OCI-LY3 (cell line): ENCODE measurements around the gene DENND1A.

Experiments used
- H2AFZ ChIP-seq: fragments of 200-600, 300-600 bp; shearing (Covaris generic); 2 replicates; pipeline ENCODE4 v1.6.0; 2014; ENCODE audit warnings: antibody characterized with exemption, low read depth, low read length
- H3K27ac ChIP-seq: fragments of 200-600, 300-600 bp; sonication (generic); 2 replicates; pipeline ENCODE4 v1.5.1; 2014; ENCODE audit warnings: mild to moderate bottlenecking, low read length, moderate library complexity, mixed read lengths
- H3K27me3 ChIP-seq: fragments of 200-600, 300-600 bp; sonication (generic); 2 replicates; pipeline ENCODE4 v1.6.1; 2014; ENCODE audit warnings: low read depth, low read length, mixed read lengths
- H3K36me3 ChIP-seq: fragments of 200-600, 300-600 bp; sonication (generic); replicated peaks from 2 replicates; pipeline ENCODE3; 2014; ENCODE audit warnings: low read depth, low read length, mixed read lengths
- H3K4me1 ChIP-seq: fragments of 300-600, 200-600 bp; sonication (generic); 2 replicates; pipeline ENCODE4 v1.6.1; 2014; ENCODE audit warnings: low read length, mixed read lengths
- H3K4me2 ChIP-seq: fragments of 200-600, 300-600 bp; sonication (generic); 2 replicates; pipeline ENCODE4 v1.6.1; 2014; ENCODE audit warnings: low read length, mixed read lengths
- H3K4me3 ChIP-seq: fragments of 300-600, 200-600 bp; sonication (generic); 2 replicates; pipeline ENCODE4 v1.5.1; 2014; ENCODE audit warnings: antibody characterized with exemption, mild to moderate bottlenecking, low read length, moderate library complexity
- H3K79me2 ChIP-seq: fragments of 300-600, 200-600 bp; shearing (Covaris generic); 2 replicates; pipeline ENCODE4 v1.6.1; 2014; ENCODE audit warnings: mild to moderate bottlenecking, low read length, mixed read lengths
- H3K9ac ChIP-seq: fragments of 300-600, 200-600 bp; shearing (Covaris generic); 2 replicates; pipeline ENCODE4 v1.6.0; 2014; ENCODE audit warnings: mild to moderate bottlenecking, low read length, moderate library complexity
- H3K9me3 ChIP-seq: fragments of 200-600, 300-600 bp; shearing (Covaris generic); 2 replicates; pipeline ENCODE4 v1.6.1; 2014; ENCODE audit warnings: low read length, mixed read lengths; ENCODE audit not compliant: insufficient read depth
- H4K20me1 ChIP-seq: fragments of 200-600, 300-600 bp; sonication (generic); 2 replicates; pipeline ENCODE4 v1.6.1; 2016; ENCODE audit warnings: low read length, mixed read lengths; ENCODE audit not compliant: insufficient read depth
- EZH2phosphoT487 ChIP-seq: fragments of 200-600 bp; shearing (Covaris generic); IDR thresholded peaks from 2 replicates; pipeline ENCODE4 v1.6.1; 2018; ENCODE audit warnings: antibody characterized with exemption, mixed run types, low read depth
- TF ChIP-seq, protein P1 (sequence below): fragments of 200-600, 300-600 bp; sonication (generic); IDR thresholded peaks from 2 replicates; pipeline ENCODE4 v1.5.1; 2014; ENCODE audit warnings: antibody characterized with exemption, low read length, low read depth

Gene DENND1A

DNA sequence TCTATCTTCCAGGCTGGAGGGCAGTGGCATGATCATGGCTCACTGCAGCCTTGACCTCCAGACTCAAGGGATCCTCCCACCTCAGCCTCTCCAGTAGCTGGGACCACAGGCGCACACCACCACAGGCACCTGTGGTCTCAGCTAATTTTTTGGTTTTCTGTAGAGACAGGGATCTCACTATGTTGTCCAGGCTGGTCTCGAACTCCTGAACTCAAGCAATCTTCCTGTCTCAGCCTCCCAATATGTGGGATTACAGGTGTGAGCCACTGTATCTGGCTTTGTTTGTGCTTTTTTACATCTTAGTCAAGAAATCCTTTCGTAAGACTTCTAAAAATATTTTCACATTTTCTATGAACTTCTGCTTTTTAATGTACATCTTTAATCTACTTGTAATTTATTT, 116.9 kb downstream of the DENND1A start:
- Histone ChIP-seq H2AFZ (no peak overlapping the region), H3K27ac (no peak overlapping the region), H3K4me2 (no peak overlapping the region), H3K4me1 (no peaks in the 10 kb centered on the region), H3K36me3 (no peaks in the 10 kb centered on the region), H3K9ac (no peak overlapping the region), H3K79me2 (peaks cover 31% of the 10 kb centered on the region), H4K20me1 (peaks cover 58% of the 10 kb centered on the region), H3K9me3 (no peaks in the 10 kb centered on the region), H3K4me3 (no peak overlapping the region), H3K27me3 (no peaks in the 10 kb centered on the region)
- TF ChIP-seq, protein P1, sequence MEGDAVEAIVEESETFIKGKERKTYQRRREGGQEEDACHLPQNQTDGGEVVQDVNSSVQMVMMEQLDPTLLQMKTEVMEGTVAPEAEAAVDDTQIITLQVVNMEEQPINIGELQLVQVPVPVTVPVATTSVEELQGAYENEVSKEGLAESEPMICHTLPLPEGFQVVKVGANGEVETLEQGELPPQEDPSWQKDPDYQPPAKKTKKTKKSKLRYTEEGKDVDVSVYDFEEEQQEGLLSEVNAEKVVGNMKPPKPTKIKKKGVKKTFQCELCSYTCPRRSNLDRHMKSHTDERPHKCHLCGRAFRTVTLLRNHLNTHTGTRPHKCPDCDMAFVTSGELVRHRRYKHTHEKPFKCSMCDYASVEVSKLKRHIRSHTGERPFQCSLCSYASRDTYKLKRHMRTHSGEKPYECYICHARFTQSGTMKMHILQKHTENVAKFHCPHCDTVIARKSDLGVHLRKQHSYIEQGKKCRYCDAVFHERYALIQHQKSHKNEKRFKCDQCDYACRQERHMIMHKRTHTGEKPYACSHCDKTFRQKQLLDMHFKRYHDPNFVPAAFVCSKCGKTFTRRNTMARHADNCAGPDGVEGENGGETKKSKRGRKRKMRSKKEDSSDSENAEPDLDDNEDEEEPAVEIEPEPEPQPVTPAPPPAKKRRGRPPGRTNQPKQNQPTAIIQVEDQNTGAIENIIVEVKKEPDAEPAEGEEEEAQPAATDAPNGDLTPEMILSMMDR, result no peak
- no peak for TF ChIP-seq EZH2phosphoT487

DNA sequence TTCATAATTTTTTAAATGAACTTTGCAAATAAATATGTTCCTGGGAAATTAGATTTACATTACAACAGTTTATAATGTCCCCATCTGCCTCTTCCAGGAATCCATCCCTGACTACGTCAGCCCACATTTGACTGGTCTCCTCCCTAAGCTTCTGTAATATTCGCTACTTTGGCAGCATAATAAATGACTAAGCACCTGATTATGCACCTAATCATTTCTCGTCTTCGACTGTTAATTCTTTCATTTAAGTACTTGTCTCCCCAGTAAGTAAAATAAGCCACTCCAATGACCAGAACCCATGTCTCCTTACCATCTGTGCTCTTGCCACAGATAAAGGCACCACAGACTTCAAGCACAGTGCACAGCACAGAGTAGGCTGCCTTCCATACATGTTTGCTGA, 122.7 kb downstream of the DENND1A start:
- Histone ChIP-seq H2AFZ (no peak overlapping the region), H3K79me2 (peaks cover 25% of the 10 kb centered on the region), H3K4me2 (no peak overlapping the region), H3K9me3 (no peaks in the 10 kb centered on the region), H3K9ac (no peak overlapping the region), H3K4me3 (no peak overlapping the region), H3K36me3 (no peaks in the 10 kb centered on the region), H3K27ac (no peak overlapping the region), H4K20me1 (peaks cover 60% of the 10 kb centered on the region), H3K27me3 (no peaks in the 10 kb centered on the region), H3K4me1 (no peaks in the 10 kb centered on the region)
- TF ChIP-seq EZH2phosphoT487, result no peak
- TF ChIP-seq, protein P1, result no peak

DNA sequence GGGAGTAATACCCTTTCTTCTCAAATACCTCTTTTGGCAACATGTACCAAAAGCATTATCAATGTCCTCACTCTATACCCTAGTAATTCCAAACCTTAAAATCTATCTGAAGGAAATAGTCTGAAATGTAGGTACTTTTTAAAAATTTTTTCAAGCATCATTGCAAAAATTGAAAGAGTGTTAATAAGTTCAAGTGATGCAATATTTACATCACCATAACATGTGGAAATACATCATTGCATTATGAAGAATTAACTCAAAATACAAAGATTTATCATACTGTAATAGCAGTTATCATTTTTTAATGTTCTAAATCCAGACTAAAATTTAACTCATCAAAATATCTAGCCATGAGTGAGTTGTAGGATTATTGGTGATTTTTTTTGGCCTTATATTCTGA, 123.1 kb downstream of the DENND1A start:
- Histone ChIP-seq H3K27ac (no peak overlapping the region), H3K4me1 (no peaks in the 10 kb centered on the region), H3K36me3 (no peaks in the 10 kb centered on the region), H3K4me3 (no peak overlapping the region), H3K9me3 (no peaks in the 10 kb centered on the region), H3K4me2 (no peak overlapping the region), H3K27me3 (no peaks in the 10 kb centered on the region), H3K9ac (no peak overlapping the region), H3K79me2 (peaks cover 28% of the 10 kb centered on the region), H2AFZ (no peak overlapping the region), H4K20me1 (peaks cover 61% of the 10 kb centered on the region)
- TF ChIP-seq EZH2phosphoT487, result no peak
- TF ChIP-seq, protein P1, result no peak

DNA sequence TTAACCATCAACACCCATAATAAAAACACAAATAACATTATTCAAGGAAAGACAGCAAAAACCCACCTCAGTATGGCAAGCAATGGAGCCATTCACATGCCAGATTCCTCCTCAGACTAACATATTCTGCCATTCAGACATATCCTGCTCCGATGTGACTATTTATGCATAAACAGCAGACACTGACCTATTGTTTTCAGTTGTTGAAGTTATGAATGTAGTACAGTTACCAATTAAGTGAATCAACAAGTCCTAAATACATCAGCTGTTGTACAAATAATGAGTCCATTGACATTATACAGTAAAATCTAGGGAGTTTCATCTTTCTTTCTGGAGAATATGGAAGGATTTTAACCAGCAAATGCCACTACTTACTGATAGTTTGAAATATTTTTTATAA, 131.7 kb downstream of the DENND1A start:
- peaks cover 83% of the 10 kb centered on the region for H4K20me1 ChIP-seq
- no peak overlapping the region for H3K4me2 ChIP-seq
- H3K36me3 ChIP-seq, result no peaks in the 10 kb centered on the region

More for the DNA sequence above, 131.7 kb downstream of the DENND1A start:
- Histone ChIP-seq H3K27me3 (no peaks in the 10 kb centered on the region), H3K4me1 (peaks cover 12% of the 10 kb centered on the region), H3K9ac (no peak overlapping the region), H3K9me3 (no peaks in the 10 kb centered on the region), H3K27ac (no peak overlapping the region), H3K79me2 (peaks cover 65% of the 10 kb centered on the region), H2AFZ (no peak overlapping the region), H3K4me3 (no peak overlapping the region)
- no peak for TF ChIP-seq EZH2phosphoT487
- TF ChIP-seq, protein P1, result no peak
